ENCODE measurements around the gene FAM174C. TPM values are rescaled to one million over a fixed set of nuclear protein-coding genes. Genes with fewer than 3 reads are reported as not detected.

Gene FAM174C
- total and polyA plus RNA-seq, 10 of the 15 experiments (the other 5 are each of a cell fraction or from before 2014, with no cell fraction given): 0.89 to 94.6 (median 43.6) TPM

DNA sequence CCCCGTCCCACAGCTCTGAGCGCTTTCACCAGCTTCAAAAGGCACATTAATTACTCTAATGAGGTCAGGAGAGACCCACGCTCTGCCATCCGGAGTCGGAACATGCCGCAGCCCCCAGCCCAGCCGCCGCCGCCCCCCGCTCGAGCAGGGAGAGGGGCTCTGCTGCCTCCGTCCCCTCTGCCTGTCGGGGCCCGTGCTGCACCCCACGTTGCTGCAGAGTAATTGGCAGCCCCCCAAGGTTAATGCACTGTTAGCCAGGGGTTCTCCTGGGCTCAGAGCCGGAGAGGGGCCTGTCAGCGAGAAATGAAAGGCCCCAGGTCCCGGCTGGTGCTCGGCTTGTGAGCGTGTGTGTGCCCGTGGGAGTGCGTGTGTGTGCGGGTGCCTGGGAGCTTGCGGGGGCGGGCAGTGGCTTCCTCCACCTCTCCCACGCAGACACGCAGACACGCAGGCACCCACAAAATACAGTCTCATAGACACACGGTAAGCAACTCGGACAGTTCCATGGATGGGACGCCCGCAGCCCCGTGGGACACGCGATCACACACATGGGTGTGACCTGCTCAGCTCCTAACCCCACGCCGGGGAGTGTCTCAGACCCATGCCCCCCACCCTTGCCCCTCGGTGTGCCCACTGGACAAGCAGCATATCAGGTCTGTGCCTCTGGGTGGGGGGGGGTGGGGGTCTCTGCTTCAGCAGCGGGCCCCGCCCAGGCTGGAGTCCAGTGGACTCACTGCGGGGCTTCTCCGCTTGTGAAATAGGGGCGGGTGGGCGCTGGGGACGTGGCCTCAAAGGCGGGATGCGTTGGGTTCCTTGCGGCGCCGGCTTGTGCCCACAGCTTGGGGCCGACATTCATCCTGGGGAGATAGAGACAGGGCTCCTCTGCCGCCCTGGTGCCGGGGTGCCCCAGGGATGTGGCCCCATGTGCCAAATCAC lies 5.6 kb downstream of the FAM174C start (continued):
- TF ChIP-seq CUX1 (IDR thresholded peaks at IDR 0.05; ENCODE audit: insufficient replicate concordance, low read depth, low read length): no peak
- TF ChIP-seq ZBTB33 (IDR thresholded peaks at IDR 0.05): no peak
- no peak for TF ChIP-seq DPF2 (IDR thresholded peaks at IDR 0.05)
- no peak for TF ChIP-seq SUPT20H (IDR thresholded peaks at IDR 0.05; ENCODE audit: borderline replicate concordance, control insufficient read depth, low read depth, low read length)
- no peak for TF ChIP-seq TCF3 (IDR thresholded peaks at IDR 0.05; ENCODE audit: borderline replicate concordance, insufficient read depth, low read depth, low read length)

Data from GM12878 (cell line).